H1 (cell line): ENCODE measurements around the gene POLE3. TPM values are rescaled to one million over a fixed set of nuclear protein-coding genes. Genes with fewer than 3 reads are reported as not detected.

Experiments
- CHD2 ChIP-seq: IDR thresholded peaks from 2 replicates; pipeline ENCODE4 v1.6.1; 2012; ENCODE audit warnings: low read length, improper control_type of control experiment
- POLR2AphosphoS5 ChIP-seq: IDR thresholded peaks from 2 replicates; pipeline ENCODE4 v1.6.1; 2011; ENCODE audit warnings: low read depth, low read length
- TAF1 ChIP-seq: IDR thresholded peaks from 2 replicates; pipeline ENCODE4 v1.6.1; 2011; ENCODE audit warnings: mild to moderate bottlenecking, low read depth, low read length
- polyA plus RNA-seq, 7 experiments: library from polyadenylated mRNA; depleted of rRNA in 3 of 7; stranded (reverse) in 5 of 7; unstranded in 2 of 7; fragments of >200 nt in 5 of 7; fragments of 200-250 nt in 2 of 7; gene quantifications; 1 replicate in 5 of 7; 2 replicates in 1 of 7; 4 replicates in 1 of 7; pipeline versions ENCODE4 v1.2.1 to v1.2.3, GENCODE V29; 2011 to 2013; ENCODE audit warnings: missing spikeins in 2 of 7, mixed read lengths in 2 of 7
- total RNA-seq: library from RNA; stranded (reverse); fragmentation: NEBNext Ultra II Directional; extraction: Animal tissue kit (Norgen Biotek cat#: 25700); gene quantifications from 2 replicates; pipeline ENCODE4 v1.2.1, GENCODE V29; 2021

Gene POLE3
- total and polyA plus RNA-seq, 2 of the 8 experiments (the other 6 are each of a cell fraction or from before 2014, with no cell fraction given) = 52.7 to 77.3 TPM

DNA sequence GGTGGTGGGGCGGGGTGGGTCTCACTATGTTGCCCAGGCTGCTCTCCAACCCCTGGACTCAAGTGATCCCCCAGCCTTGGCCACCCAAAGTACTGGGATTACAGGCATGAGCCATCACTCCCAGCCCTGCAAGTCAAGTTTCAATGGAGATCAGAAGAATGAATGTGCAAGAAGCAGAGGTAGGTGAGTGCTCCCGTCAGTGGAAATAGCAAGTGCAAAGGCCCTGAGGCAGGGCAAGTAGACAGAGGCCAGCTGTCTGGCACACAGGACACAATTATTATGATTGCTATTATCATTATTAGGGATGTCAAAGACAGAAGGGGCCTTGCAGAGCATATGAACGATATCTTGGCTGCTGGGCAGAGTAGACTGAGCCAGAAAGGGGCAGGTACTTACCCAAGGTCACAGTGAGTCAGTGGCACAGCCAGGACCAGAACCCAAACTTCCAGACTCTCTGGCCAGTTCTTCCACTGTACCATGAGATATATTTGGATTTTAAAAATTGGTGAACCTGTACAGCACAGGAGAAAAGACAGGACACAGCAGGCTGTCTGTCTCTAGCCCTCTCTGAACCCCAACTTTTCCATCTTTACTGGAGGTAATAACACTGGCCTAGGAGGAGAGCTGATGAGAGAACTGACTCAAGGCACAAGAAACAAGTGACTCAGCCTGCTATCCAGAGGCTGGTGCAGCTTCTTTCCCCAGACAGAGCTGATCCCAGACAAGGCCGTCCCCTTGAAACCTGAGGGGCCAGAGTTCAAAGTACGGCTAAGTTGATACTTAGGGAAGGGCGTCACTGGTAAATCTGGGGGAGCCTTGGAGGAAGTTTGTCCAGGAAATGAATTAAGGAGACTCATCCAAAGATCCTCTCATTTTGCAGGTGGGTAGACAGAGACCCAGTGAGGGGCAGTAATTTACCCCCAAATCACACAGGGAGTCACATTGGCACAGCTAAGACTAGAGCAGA is 35.1 kb downstream of the POLE3 start (continued):
- TF ChIP-seq POLR2AphosphoS5 (no peak), TAF1 (no peak), CHD2 (no peak)
